SH-SY5Y (cell line): ENCODE data around the gene C6orf15.

Experiments used
- GATA2 ChIP-seq: IDR thresholded peaks from 2 replicates; pipeline ENCODE4 v1.6.1; 2011; ENCODE audit warnings: mild to moderate bottlenecking, low read depth, low read length
- GATA3 ChIP-seq: IDR thresholded peaks from 2 replicates; pipeline ENCODE4 v1.6.1; 2011; ENCODE audit warnings: low read depth, mild to moderate bottlenecking, low read length, moderate library complexity

DNA sequence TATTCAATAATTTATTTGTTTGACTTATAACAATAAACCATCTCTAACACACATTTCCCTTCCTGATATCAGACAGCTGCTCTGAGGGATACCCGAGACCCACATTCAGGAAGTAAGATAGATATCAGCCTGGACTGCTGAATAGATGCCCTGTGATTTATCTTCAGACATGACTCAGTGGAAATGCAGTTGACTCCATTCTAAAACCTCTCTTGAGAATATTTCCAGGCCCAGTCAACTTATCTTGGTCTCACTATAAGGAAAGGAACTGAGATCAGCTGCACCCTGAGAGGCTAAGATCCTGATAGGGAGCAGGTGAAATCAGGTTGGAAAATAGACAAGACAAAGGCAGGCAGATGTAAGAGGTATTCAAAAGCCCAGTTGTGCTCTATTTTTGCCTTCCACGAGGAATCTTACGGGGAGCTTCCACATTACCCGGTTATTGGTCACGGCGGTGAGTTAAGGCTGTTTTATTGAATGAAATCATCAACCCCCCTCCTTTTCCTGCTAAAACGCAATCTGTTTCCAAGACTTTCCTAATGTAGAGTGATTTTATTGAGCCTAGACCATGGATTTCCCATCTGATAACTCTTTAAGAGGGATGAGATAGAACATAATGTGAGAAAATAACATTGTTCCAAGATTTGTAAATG lies 25.5 kb downstream of the C6orf15 start:
- TF ChIP-seq GATA2 (no peak), GATA3 (no peak)
